HG03103 (cell line): Measurements from ENCODE around the gene ZNF365.
"Not testable (repeated sequence)": the region's sequence is repeated elsewhere in the genome, so short reads cannot be mapped to it uniquely, and the experiment has no call there.

Source experiments
- ATAC-seq: cut with Tn5 transposase; IDR thresholded peaks from one replicate; pipeline ENCODE4 v1.9.1; 2021; ENCODE audit warnings: low read depth; ENCODE audit not compliant: unreplicated experiment

The ZNF365 gene

DNA sequence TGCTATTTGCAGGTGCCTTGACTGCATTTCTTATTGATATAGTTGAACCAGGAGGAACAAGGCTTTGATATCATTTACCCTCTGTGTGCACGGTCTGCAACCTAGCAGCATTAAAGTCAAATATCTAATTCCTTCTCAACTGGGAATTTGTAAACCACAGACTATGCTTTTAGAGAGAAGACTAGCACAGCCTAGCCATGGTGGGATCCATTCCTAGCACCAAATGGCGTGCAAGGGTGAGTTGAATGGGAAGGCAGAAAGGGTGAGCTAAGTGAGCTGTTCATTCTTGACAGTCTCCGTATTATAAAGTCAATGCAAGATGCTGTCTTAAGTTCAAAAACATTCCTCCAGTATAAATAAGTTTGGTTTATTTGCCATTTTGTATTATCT lies 2.9 kb downstream of the ZNF365 start:
- ATAC-seq = no peak

DNA sequence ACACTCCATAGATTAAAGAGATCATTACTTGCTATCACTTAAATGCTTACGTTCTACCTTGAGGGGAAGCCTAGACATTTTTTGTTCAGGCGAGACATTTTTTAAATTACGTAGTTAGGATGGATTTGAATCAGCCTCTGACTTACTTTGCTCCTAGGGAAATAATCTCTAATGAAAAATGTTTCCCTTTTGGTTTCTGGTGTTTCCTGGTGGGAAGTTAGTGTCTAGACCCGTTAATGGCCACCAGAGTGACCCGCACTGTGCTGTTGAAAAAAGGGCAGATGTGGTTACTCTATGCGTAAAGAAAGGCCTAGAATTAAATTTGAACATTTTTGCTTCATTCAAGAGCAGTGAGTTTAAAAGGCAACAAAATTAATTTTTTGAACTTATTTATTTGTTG lies 3.8 kb downstream of the ZNF365 start:
- ATAC-seq = no peak

DNA sequence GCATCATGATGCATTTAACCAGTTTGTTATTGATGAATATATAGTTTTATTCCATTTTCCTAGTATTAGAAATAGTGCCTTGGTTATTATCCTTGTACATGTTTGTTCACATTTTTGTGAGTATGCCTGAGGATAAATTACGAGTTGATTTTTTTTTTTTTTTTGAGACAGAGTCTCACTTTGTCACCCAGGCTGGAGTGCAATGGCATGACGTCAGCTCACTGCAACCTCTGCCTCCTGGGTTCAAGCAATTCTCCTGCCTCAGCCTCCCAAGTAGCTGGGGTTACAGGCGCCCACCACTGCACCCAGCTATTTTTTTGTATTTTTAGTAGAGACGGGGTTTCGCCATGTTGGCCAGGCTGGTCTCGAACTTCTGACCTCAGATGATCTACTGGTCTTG lies 4.7 kb downstream of the ZNF365 start:
- ATAC-seq = not testable (repeated sequence)

- no peak for ATAC-seq
Observed at GRCh38 chr10:62379394-62379793, 5.2 kb downstream of the ZNF365 start.

- no peak for ATAC-seq
Observed at GRCh38 chr10:62380016-62380415, 5.8 kb downstream of the ZNF365 start.

DNA sequence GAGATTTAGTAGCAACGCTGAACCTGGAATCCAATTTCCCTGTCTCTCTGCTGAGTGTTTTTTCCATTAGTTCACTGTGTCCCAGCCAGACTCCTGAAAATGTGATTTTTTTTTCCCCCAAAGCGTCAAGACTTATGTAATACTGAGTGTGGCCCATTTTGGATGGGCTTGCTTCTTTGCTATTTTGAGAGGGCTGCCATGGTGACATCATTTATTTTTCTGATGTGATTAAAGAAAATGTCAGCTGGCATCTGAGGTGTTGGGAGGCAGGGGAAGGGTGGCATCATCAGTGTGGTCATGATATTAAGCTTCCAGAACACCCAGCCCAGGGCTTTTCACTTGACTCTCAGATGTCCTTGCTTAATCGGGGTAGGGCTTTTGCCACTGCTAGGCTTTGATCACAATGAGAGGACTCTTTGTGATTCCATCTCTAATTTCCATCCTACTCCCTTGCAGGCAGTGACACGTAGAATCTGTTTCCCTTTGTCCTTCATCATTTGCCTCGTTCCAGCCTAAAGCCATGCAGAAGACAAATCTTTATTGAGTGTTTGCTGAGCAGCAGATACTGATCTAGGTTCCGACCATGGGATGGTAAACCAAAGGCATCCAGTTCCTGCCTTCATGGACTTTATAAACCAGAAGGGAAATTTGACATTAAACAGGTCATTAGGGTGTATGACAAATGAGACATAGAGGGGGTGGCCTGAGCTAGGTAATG lies 7.4 kb downstream of the ZNF365 start:
- ATAC-seq = no peak

DNA sequence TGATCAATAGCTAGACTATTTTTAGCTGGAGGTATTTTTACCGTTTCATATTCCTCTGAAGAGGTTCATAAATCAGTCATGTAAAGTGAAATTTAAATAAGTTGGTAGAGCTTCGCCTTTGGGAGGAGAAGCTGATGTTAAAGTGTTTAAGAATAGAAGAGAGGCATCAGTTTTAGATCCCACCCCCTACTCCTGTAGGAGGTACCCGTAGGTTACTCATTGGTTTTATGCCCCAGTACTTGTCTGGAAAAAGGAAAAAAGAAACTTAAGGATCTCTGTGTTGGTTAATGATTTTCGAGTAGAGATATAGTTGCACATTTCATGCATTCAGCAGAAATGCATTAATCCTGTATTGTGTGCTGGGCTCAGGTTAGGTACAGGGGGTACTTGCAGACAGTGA lies 8.7 kb downstream of the ZNF365 start:
- no peak for ATAC-seq

DNA sequence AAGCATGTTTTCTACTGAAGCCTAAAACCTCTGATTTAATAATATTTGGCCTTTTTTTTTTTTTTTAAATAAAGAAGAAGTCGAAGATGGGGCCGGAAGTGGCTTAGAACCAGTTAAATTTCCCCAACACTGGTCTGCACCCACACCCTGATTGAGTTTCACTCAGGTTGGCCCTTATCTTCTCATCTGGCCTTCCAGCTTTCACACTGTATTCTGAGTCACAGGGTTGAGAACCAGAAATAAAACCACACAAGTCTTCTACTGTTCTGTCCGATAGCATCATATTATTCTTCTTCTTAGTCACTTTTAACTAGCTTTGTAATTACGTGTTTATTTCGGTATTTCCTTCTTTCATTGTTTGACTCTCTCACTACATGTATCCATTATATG lies 9.9 kb downstream of the ZNF365 start:
- ATAC-seq = no peak

DNA sequence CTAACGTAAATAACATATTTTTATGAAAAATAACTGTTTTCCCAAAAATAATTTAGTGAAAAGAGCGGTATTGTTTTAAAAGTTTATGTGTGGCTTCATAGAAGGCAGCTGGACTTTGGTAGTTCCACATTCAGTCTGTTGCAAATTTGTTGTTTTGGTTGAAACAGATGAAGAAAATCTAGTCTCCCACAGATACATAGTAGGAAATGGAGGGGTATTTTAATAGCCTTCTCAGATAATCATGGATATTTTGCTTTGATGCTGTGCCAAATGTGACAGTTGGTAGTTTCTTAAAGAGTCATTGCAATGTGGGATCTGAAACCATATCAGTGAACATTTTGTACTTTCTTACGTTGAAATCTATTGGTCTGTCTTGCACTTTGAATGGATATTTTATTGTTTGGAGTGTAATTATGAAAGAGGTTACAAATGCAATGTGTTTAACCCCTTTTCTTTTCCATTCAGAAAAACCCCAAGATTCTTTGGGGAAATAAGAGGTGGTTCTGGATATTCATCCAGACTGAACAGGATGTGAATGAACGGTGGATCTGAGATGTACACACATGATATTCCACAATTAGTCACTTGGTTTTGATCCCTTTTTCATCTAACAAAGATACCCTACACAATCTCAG lies 10.4 kb downstream of the ZNF365 start:
- ATAC-seq = no peak

DNA sequence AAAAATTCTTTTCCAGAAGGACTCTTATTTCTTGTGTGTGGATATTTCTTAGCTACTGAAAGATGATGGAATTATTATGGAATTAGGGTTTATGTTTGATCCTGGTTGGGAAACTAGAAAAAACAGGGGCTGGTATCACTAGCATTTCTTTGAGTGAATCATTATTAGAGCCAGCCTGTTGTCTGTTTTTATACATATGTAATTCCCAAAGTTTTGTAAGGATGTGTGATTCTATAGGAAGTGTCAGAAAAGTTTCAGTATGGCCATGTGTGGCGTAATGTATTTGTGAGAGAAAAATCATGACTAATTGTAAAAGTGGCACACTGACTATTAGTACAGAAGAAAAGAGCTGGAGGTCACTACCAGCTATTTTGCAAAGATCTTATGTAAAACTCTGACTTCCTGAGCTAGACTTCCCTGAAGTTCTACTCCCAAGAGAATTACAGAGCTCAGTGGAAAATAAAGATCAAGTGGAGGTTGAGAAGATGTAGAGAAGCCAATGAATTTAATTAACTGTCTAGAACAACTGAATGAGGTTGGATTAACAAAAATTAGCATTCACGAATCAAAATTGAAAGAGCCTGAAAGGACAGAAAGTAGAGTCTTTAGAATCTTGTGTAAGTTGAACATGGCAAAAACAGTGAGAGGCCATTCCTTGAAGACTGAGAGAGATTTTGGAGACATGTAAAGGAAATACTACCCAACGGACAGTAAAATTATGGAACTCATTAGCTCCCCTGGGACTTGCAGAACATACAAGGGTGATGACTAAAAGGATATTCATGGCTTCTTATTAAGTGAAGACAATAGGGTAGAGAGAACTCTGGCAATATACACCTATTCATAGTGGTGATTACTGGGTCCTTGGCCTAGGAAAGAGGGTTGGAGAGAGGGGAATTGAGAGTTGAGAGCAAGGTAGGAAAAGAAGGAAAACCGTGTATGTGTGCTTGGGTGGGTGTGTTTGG lies 12.5 kb downstream of the ZNF365 start:
- ATAC-seq = no peak

DNA sequence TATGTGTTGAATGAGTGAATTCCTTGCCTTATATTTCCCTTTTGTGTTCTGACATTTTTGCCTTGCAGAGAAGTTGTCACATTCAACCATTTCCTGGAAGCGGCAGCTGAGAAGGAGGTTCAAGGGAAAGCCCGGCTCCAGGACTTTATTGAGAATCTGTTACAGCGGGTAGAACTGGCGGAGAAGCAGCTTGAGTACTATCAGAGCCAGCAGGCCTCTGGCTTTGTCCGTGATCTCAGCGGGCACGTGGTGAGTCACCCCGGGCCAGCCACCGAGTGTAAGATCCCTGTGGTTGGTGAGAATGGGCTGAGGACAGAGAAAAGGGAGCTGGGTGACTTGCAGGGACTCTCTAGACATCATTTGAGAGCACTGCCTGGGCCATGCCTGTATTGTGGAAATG lies 14.2 kb downstream of the ZNF365 start:
- ATAC-seq = no peak

GRCh38 chr10:62390497-62391176 lies 16.5 kb downstream of the ZNF365 start:
- ATAC-seq = no peak

GRCh38 chr10:62393237-62393636 lies 19.1 kb downstream of the ZNF365 start:
- ATAC-seq = no peak

GRCh38 chr10:62394556-62395018 lies 20.4 kb downstream of the ZNF365 start:
- no peak for ATAC-seq

- no peak for ATAC-seq
Observed at GRCh38 chr10:62395892-62396291, 21.7 kb downstream of the ZNF365 start.

DNA sequence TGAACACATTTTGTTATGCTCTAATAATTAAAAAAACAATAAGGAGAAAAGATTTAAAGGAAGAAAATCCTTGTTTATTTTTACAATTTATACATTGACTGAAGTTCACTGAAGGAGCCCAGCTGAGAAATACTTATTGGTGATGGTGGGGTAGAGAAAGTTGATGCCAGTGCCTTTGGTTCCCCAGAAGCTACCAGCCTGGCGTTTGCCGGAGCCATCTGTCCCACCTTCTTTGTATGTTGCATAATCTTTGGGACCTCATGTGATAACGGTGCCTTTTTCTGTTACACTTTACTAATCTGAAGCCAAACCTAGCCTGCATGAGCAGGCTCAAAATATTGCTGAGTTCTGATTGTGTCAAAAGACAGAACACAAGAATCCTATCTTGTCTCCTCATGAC lies 22.7 kb downstream of the ZNF365 start:
- ATAC-seq = no peak

GRCh38 chr10:62399211-62399610 lies 25.0 kb downstream of the ZNF365 start:
- ATAC-seq = no peak

GRCh38 chr10:62402508-62402907 lies 28.3 kb downstream of the ZNF365 start:
- ATAC-seq = no peak

DNA sequence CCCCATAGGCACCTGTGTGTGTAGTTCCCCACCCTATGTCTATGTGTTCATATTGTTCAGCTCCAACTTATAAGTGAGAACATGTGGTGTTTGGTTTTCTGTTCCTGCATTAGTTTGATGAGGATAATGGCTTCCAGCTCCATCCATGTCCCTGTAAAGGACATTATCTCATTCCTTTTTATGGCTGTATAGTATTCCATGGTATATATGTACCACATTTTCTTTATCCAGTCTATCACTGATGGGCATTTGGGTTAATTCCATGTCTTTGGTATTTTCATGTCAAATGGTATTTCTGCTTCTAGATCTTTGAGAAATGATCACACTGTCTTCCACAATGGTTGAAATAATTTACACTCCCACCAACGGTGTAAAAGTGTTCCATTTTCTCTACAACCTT lies 36.4 kb downstream of the ZNF365 start:
- not testable (repeated sequence) for ATAC-seq

GRCh38 chr10:62410934-62411333 lies 36.8 kb downstream of the ZNF365 start:
- not testable (repeated sequence) for ATAC-seq

- ATAC-seq = no peak
Observed at GRCh38 chr10:62413048-62413447, 38.9 kb downstream of the ZNF365 start.
